ENCODE data around the gene LIN9.

The LIN9 gene

DNA sequence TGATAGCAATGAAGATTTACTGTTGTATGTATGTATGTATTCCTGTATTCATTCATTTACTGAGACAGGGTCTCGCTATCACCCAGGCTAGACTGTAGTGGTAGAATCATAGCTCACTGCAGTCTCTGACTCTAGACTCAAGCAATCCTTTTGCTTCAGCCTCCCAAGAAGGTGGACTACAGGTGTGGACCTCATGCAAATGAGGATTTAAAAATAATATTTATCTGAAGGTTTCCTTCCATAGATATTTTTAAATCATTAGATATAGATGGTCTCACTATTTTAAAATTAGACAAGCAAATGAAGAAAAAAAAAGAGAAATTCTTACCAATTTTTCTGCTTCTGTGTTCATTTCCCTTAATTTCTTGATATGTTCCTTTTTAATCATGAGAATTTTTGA is 58.5 kb downstream of the LIN9 start:
- Histone ChIP-seq H3K4me3 (ENCODE audit: severe bottlenecking) (no peak overlapping the region), H3K4me1 (ENCODE audit: insufficient read depth, poor library complexity, severe bottlenecking) (no peaks in the 10 kb centered on the region), H3K9me3 (ENCODE audit: severe bottlenecking) (no peaks in the 10 kb centered on the region), H3K36me3 (ENCODE audit: low read depth) (no peaks in the 10 kb centered on the region; the same call in 1 of the 2 replicates), H3K27ac (ENCODE audit: poor library complexity, severe bottlenecking) (no peak overlapping the region), H3K27me3 (ENCODE audit: insufficient read depth, poor library complexity, severe bottlenecking) (no peaks in the 10 kb centered on the region)
- ATAC-seq (ENCODE audit: low read depth) (no peak), DNase-seq (ENCODE audit: low spot score) (no peak)
- TF ChIP-seq, protein P1, sequence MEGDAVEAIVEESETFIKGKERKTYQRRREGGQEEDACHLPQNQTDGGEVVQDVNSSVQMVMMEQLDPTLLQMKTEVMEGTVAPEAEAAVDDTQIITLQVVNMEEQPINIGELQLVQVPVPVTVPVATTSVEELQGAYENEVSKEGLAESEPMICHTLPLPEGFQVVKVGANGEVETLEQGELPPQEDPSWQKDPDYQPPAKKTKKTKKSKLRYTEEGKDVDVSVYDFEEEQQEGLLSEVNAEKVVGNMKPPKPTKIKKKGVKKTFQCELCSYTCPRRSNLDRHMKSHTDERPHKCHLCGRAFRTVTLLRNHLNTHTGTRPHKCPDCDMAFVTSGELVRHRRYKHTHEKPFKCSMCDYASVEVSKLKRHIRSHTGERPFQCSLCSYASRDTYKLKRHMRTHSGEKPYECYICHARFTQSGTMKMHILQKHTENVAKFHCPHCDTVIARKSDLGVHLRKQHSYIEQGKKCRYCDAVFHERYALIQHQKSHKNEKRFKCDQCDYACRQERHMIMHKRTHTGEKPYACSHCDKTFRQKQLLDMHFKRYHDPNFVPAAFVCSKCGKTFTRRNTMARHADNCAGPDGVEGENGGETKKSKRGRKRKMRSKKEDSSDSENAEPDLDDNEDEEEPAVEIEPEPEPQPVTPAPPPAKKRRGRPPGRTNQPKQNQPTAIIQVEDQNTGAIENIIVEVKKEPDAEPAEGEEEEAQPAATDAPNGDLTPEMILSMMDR (IDR thresholded peaks at IDR 0.05; ENCODE audit: poor library complexity, severe bottlenecking): no peak

DNA sequence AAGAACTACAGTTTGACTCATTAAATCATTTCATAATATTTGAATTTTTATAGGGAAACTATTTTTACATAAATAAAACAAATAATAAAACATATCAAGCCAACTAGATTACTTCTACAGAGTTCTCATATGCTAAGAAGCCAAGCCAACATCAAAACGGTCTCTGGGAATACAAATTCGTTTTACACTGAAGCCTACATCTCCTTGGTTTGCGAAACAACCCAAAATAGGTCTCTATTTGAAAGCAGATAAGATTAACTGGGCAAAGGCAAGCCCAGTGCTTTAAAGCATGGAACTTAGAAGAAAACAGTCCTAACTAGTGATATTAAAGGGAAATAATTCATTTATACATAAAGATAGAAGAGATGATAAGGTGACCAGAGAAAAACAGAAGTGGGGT is 60.2 kb downstream of the LIN9 start:
- TF ChIP-seq, protein P1 (IDR thresholded peaks at IDR 0.05; ENCODE audit: poor library complexity, severe bottlenecking): no peak
- H3K36me3 ChIP-seq (ENCODE audit: low read depth): no peaks in the 10 kb centered on the region; the same call in 1 of the 2 replicates
- H3K27me3 ChIP-seq (ENCODE audit: insufficient read depth, poor library complexity, severe bottlenecking): no peaks in the 10 kb centered on the region
- no peaks in the 10 kb centered on the region for H3K9me3 ChIP-seq (ENCODE audit: severe bottlenecking)
- DNase-seq (ENCODE audit: low spot score) (no peak), ATAC-seq (ENCODE audit: low read depth) (no peak)
- H3K4me1 ChIP-seq (ENCODE audit: insufficient read depth, poor library complexity, severe bottlenecking): no peaks in the 10 kb centered on the region
- no peak overlapping the region for H3K4me3 ChIP-seq (ENCODE audit: severe bottlenecking)
- no peak overlapping the region for H3K27ac ChIP-seq (ENCODE audit: poor library complexity, severe bottlenecking)

DNA sequence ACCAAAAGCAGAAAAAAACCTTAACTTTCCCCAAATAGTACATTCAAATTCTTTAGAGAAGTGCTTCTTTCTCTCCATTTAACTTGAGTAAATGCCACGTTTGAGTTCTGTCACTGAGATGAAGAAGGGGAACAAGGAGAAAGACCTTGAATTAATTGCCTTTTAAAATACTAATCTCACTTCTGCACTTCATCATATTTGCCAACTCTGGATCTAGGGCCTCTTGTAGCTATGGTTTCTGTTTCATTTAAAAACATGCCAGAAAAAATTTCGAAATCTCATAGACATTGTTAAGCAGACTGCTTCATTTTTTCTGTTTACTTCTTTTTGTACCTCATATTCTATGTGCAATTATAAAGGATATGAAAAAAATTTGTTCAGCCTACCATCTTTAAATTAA is 60.9 kb downstream of the LIN9 start:
- TF ChIP-seq, protein P1 (IDR thresholded peaks at IDR 0.05; ENCODE audit: poor library complexity, severe bottlenecking): no peak
- Histone ChIP-seq H3K9me3 (ENCODE audit: severe bottlenecking) (no peaks in the 10 kb centered on the region), H3K4me1 (ENCODE audit: insufficient read depth, poor library complexity, severe bottlenecking) (no peaks in the 10 kb centered on the region), H3K27me3 (ENCODE audit: insufficient read depth, poor library complexity, severe bottlenecking) (no peaks in the 10 kb centered on the region), H3K4me3 (ENCODE audit: severe bottlenecking) (no peak overlapping the region), H3K36me3 (ENCODE audit: low read depth) (no peaks in the 10 kb centered on the region; the same call in 1 of the 2 replicates), H3K27ac (ENCODE audit: poor library complexity, severe bottlenecking) (no peak overlapping the region)
- no peak for ATAC-seq (ENCODE audit: low read depth)
- DNase-seq (ENCODE audit: low spot score): no peak

DNA sequence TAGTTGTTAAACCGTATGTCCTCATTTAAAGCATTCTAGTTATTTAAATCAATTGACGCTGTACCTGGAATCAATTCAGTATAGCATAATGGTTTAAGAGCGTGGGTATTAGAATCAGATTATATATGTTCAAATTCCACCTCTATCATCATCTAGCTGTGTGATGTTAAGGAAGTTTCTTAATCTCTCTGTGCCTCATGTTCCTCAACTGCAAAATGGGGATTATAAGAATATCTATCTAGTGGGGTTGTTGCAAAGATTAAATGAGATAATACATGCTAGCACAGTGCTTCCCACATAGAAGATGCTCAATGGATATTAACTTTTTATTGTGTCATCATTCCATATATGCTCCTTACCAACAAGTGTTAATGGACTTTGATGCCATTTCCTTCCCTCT is 69.5 kb downstream of the LIN9 start:
- Histone ChIP-seq H3K36me3 (ENCODE audit: low read depth) (no peaks in the 10 kb centered on the region), H3K9me3 (ENCODE audit: severe bottlenecking) (no peaks in the 10 kb centered on the region), H3K4me1 (ENCODE audit: insufficient read depth, poor library complexity, severe bottlenecking) (no peaks in the 10 kb centered on the region), H3K27ac (ENCODE audit: poor library complexity, severe bottlenecking) (no peak overlapping the region), H3K4me3 (ENCODE audit: severe bottlenecking) (no peak overlapping the region), H3K27me3 (ENCODE audit: insufficient read depth, poor library complexity, severe bottlenecking) (no peaks in the 10 kb centered on the region)
- ATAC-seq (ENCODE audit: low read depth) (no peak), DNase-seq (ENCODE audit: low spot score) (no peak)
- TF ChIP-seq, protein P1 (IDR thresholded peaks at IDR 0.05; ENCODE audit: poor library complexity, severe bottlenecking): no peak

DNA sequence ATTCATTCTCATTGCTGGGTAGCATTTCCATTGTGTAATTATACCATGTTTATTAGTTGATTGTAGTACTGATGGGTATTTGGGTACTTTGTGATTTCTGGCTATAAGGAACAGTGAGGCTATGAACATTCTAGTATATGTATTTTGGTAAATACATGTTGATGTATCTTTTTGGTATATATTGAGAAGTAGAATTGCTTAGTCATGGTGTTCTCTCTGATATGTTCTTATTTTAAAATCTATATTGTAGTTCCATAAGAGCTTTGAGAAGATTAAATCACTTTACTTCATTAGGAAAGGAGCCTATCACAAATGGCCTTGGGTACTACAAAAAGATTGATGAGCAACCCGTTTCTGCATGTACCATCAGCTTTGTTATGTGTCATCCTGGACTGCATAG is 72.1 kb downstream of the LIN9 start:
- no peak overlapping the region for H3K27ac ChIP-seq (ENCODE audit: poor library complexity, severe bottlenecking)
- no peak for ATAC-seq (ENCODE audit: low read depth)

More for the DNA sequence above, 72.1 kb downstream of the LIN9 start:
- H3K4me1 ChIP-seq (ENCODE audit: insufficient read depth, poor library complexity, severe bottlenecking): no peaks in the 10 kb centered on the region
- H3K4me3 ChIP-seq (ENCODE audit: severe bottlenecking): no peak overlapping the region
- H3K9me3 ChIP-seq (ENCODE audit: severe bottlenecking): no peaks in the 10 kb centered on the region
- no peak for DNase-seq (ENCODE audit: low spot score)
- TF ChIP-seq, protein P1 (IDR thresholded peaks at IDR 0.05; ENCODE audit: poor library complexity, severe bottlenecking): no peak
- H3K27me3 ChIP-seq (ENCODE audit: insufficient read depth, poor library complexity, severe bottlenecking): no peaks in the 10 kb centered on the region
- no peaks in the 10 kb centered on the region; the same call in 1 of the 2 replicates for H3K36me3 ChIP-seq (ENCODE audit: low read depth)

All from RWPE2 (cell line).